Mesodermal cell (in vitro differentiated cells): ENCODE data around the gene HOXC4.

ENCODE experiments used
- H3K27ac ChIP-seq: 2 replicates; pipeline ENCODE4 v1.7.0; 2013; ENCODE audit warnings: mild to moderate bottlenecking, low read depth, low read length, moderate library complexity; ENCODE audit not compliant: severe bottlenecking
- H3K36me3 ChIP-seq: 2 replicates; pipeline ENCODE4 v1.7.1; 2013; ENCODE audit warnings: mild to moderate bottlenecking, low read length, moderate library complexity; ENCODE audit not compliant: control insufficient read depth, insufficient read depth
- H3K4me1 ChIP-seq: one replicate; pipeline ENCODE4 v1.7.1; 2013; ENCODE audit warnings: mild to moderate bottlenecking, low read length; ENCODE audit not compliant: insufficient read depth, control insufficient read depth, poor library complexity, severe bottlenecking
- H3K4me3 ChIP-seq: 2 replicates; pipeline ENCODE4 v1.7.0; 2013; ENCODE audit warnings: low read length, control low read depth, mild to moderate bottlenecking; ENCODE audit not compliant: insufficient read depth, poor library complexity, severe bottlenecking; ENCODE audit errors: extremely low read depth
- H3K9me3 ChIP-seq: 2 replicates; pipeline ENCODE4 v1.7.1; 2013; ENCODE audit warnings: mild to moderate bottlenecking, low read length, moderate library complexity; ENCODE audit not compliant: control insufficient read depth
- WGBS, 2 experiments: methylation state at CpG; one replicate each; pipeline ENCODE4 v1.1.5; 2013; ENCODE audit warnings: missing lambda C conversion rate in 2 of 2; ENCODE audit not compliant: insufficient coverage in 2 of 2; 5-methylcytosine and 5-hydroxymethylcytosine counted together

The HOXC4 gene

GRCh38 chr12:54024581-54025305 lies 28.9 kb upstream of the HOXC4 start:
- peaks cover 3% of the 10 kb centered on the region for H3K4me1 ChIP-seq
- no peaks in the 10 kb centered on the region for H3K9me3 ChIP-seq
- H3K4me3 ChIP-seq = no peak overlapping the region
- 0% methylated on average over 1 of the region's 5 CpGs; no CpG with 5 or more reads in 1 of the 2 experiments for WGBS, 2 experiments
- no peak overlapping the region for H3K27ac ChIP-seq
- no peaks in the 10 kb centered on the region for H3K36me3 ChIP-seq

GRCh38 chr12:54025499-54026405 lies 27.9 kb upstream of the HOXC4 start:
- H3K36me3 ChIP-seq = no peaks in the 10 kb centered on the region
- no peaks in the 10 kb centered on the region for H3K9me3 ChIP-seq
- 2 to 8% methylated on average over 3 to 6 of the region's 7 CpGs for whole genome bisulfite sequencing, 2 experiments
- peaks cover 2% of the 10 kb centered on the region for H3K4me1 ChIP-seq
- no peak overlapping the region for H3K4me3 ChIP-seq
- H3K27ac ChIP-seq = peak overlapping the region; percentile 20

- H3K27ac ChIP-seq = peak overlapping the region; percentile 62
These were observed 26.8 kb upstream of the HOXC4 start for GRCh38 chr12:54026640-54027441.

GRCh38 chr12:54027442-54027786 lies 26.2 kb upstream of the HOXC4 start:
- WGBS, 2 experiments = 25 to 39% methylated on average over 2 to 3 of the region's 3 CpGs
- Histone ChIP-seq H3K4me1 (peaks cover 2% of the 10 kb centered on the region), H3K9me3 (no peaks in the 10 kb centered on the region), H3K36me3 (no peaks in the 10 kb centered on the region), H3K4me3 (no peak overlapping the region), H3K27ac (no peak overlapping the region)

More at GRCh38 chr12:54026640-54027441, 26.8 kb upstream of the HOXC4 start:
- Histone ChIP-seq H3K9me3 (no peaks in the 10 kb centered on the region), H3K36me3 (no peaks in the 10 kb centered on the region), H3K4me3 (no peak overlapping the region), H3K4me1 (peaks cover 2% of the 10 kb centered on the region)
- WGBS, 2 experiments = 3 to 12% methylated on average over 13 to 15 of the region's 22 CpGs

GRCh38 chr12:54028314-54029201 lies 25.1 kb upstream of the HOXC4 start, which contains the start of gene HOXC6:
HOXC6 (plus strand) TSS chr12:54028440; CDS start chr12:54028522, 82 bp downstream.
- Histone ChIP-seq H3K4me1 (peaks cover 3% of the 10 kb centered on the region), H3K4me3 (no peak within 1 kb of the TSS), H3K27ac (peak within 1 kb of the TSS; percentile 53), H3K36me3 (no peaks in the 10 kb centered on the region), H3K9me3 (no peaks in the 10 kb centered on the region)
- 4 to 13% methylated on average over 24 to 26 of the region's 36 CpGs for WGBS, 2 experiments

- H3K36me3 ChIP-seq = no peaks in the 10 kb centered on the region
- 4% methylated on average over 27 to 39 of the region's 53 CpGs for WGBS, 2 experiments
- peaks cover 5% of the 10 kb centered on the region for H3K4me1 ChIP-seq
- H3K9me3 ChIP-seq = no peaks in the 10 kb centered on the region
- H3K27ac ChIP-seq = peak overlapping the region; percentile 36
- H3K4me3 ChIP-seq = peak overlapping the region; percentile 16
These were observed 23.9 kb upstream of the HOXC4 start for GRCh38 chr12:54029529-54030441.

- Histone ChIP-seq H3K36me3 (no peaks in the 10 kb centered on the region), H3K4me3 (peak overlapping the region; percentile 12), H3K4me1 (peaks cover 5% of the 10 kb centered on the region), H3K27ac (no peak overlapping the region), H3K9me3 (no peaks in the 10 kb centered on the region)
- 0% methylated on average over 1 of the region's 7 CpGs for WGBS, 2 experiments
These were observed 23.2 kb upstream of the HOXC4 start for GRCh38 chr12:54030442-54030801.

- peaks cover 5% of the 10 kb centered on the region for H3K4me1 ChIP-seq
- H3K36me3 ChIP-seq = no peaks in the 10 kb centered on the region
- WGBS, 2 experiments = 2 to 3% methylated on average over 30 to 32 of the region's 46 CpGs
- H3K9me3 ChIP-seq = no peaks in the 10 kb centered on the region
- peak overlapping the region; percentile 66 for H3K27ac ChIP-seq
- peak overlapping the region; percentile 12 for H3K4me3 ChIP-seq
These were observed 22.7 kb upstream of the HOXC4 start for GRCh38 chr12:54030889-54031471.

GRCh38 chr12:54031480-54031879 lies 22.2 kb upstream of the HOXC4 start:
- H3K36me3 ChIP-seq = no peaks in the 10 kb centered on the region
- H3K4me3 ChIP-seq = no peak overlapping the region
- H3K27ac ChIP-seq = peak overlapping the region; percentile 66
- 13 to 49% methylated on average over 2 to 7 of the region's 16 CpGs for WGBS, 2 experiments
- peaks cover 5% of the 10 kb centered on the region for H3K4me1 ChIP-seq
- no peaks in the 10 kb centered on the region for H3K9me3 ChIP-seq
